Hepatocyte (in vitro differentiated cells): ENCODE measurements around the gene ARFGEF3. TPM values are rescaled to one million over a fixed set of nuclear protein-coding genes. Genes with fewer than 3 reads are reported as not detected.

Experiments
- DNase-seq: peaks from one replicate; pipeline ENCODE4 v3.0.0-alpha.2; 2016; ENCODE audit warnings: low spot score
- H2AFZ ChIP-seq: fragments of 200-600 bp; sonication (generic); 2 replicates; pipeline ENCODE4 v1.6.0; 2016; ENCODE audit warnings: antibody characterized with exemption, mild to moderate bottlenecking
- H3K27ac ChIP-seq: fragments of 200-600 bp; sonication (generic); 2 replicates; pipeline ENCODE4 v1.5.1; 2016; ENCODE audit warnings: mild to moderate bottlenecking
- H3K27me3 ChIP-seq: fragments of 200-600 bp; sonication (generic); 2 replicates; pipeline ENCODE4 v1.6.1; 2016
- H3K36me3 ChIP-seq: fragments of 200-600 bp; sonication (generic); replicated peaks from 2 replicates; pipeline ENCODE4 v1.5.1; 2016; ENCODE audit warnings: low read depth; ENCODE audit not compliant: insufficient read depth
- H3K4me1 ChIP-seq: fragments of 200-600 bp; sonication (generic); 2 replicates; pipeline ENCODE4 v1.5.1; 2016; ENCODE audit warnings: mild to moderate bottlenecking, moderate library complexity; ENCODE audit not compliant: insufficient read depth
- H3K4me2 ChIP-seq: fragments of 200-600 bp; sonication (generic); 2 replicates; pipeline ENCODE4 v1.6.0; 2016
- H3K4me3 ChIP-seq: fragments of 200-600 bp; sonication (generic); 2 replicates; pipeline ENCODE4 v1.5.1; 2016; ENCODE audit warnings: mild to moderate bottlenecking
- H3K79me2 ChIP-seq: fragments of 200-600 bp; sonication (generic); 2 replicates; pipeline ENCODE4 v1.6.0; 2017; ENCODE audit warnings: mild to moderate bottlenecking
- H3K9me2 ChIP-seq: fragments of 200-600 bp; sonication (generic); replicated peaks from 2 replicates; pipeline ENCODE4 v1.6.0; 2017; ENCODE audit warnings: mild to moderate bottlenecking; ENCODE audit not compliant: insufficient read depth
- H3K9me3 ChIP-seq: fragments of 200-600 bp; sonication (generic); 2 replicates; pipeline ENCODE4 v1.5.1; 2016; ENCODE audit warnings: low read depth, mild to moderate bottlenecking
- H4K20me1 ChIP-seq: fragments of 200-600 bp; sonication (generic); 2 replicates; pipeline ENCODE4 v1.6.0; 2016; ENCODE audit warnings: mild to moderate bottlenecking; ENCODE audit not compliant: insufficient read depth, poor library complexity, severe bottlenecking
- CTCF ChIP-seq: fragments of 200-600 bp; sonication (generic); IDR thresholded peaks from 2 replicates; pipeline ENCODE4 v1.5.1; 2016; ENCODE audit warnings: antibody characterized with exemption, mild to moderate bottlenecking; ENCODE audit not compliant: poor library complexity
- EZH2 ChIP-seq: fragments of 200-600 bp; sonication (generic); IDR thresholded peaks from 2 replicates; pipeline ENCODE4 v1.6.1; 2016; ENCODE audit warnings: antibody characterized with exemption, mild to moderate bottlenecking, borderline replicate concordance
- EZH2phosphoT487 ChIP-seq: fragments of 200-600 bp; sonication (generic); IDR thresholded peaks from one replicate; pipeline ENCODE4 v1.6.1; 2018; ENCODE audit warnings: antibody characterized with exemption, mild to moderate bottlenecking, low read depth, moderate library complexity; ENCODE audit not compliant: unreplicated experiment, severe bottlenecking
- WGBS: methylation state at CpG from one replicate; pipeline ENCODE4 v1.1.6; 2016; ENCODE audit warnings: low lambda C conversion rate; ENCODE audit errors: missing lambda C conversion rate; 5-methylcytosine and 5-hydroxymethylcytosine counted together
- polyA plus RNA-seq: library from polyadenylated mRNA; unstranded; fragments of >200 nt; fragmentation: Nextera tagmentation; extraction: Ambion mirVana; gene quantifications from 2 replicates; pipeline ENCODE4 v1.2.1, GENCODE V29; 2016
- total RNA-seq: library from RNA; depleted of rRNA; stranded (reverse); fragments of >200 nt; gene quantifications from 2 replicates; pipeline ENCODE4 v1.2.3, GENCODE V29; 2014

The ARFGEF3 gene
- total and polyA plus RNA-seq, 2 experiments from 2014 or later = 0.83 to 3.9 TPM

- Histone ChIP-seq H3K79me2 (no peaks in the 10 kb centered on the region), H3K9me2 (no peaks in the 10 kb centered on the region), H3K4me2 (no peak overlapping the region), H3K9me3 (no peaks in the 10 kb centered on the region), H3K27ac (no peak overlapping the region), H3K4me1 (no peaks in the 10 kb centered on the region), H3K27me3 (no peaks in the 10 kb centered on the region), H4K20me1 (no peaks in the 10 kb centered on the region), H3K36me3 (no peaks in the 10 kb centered on the region), H2AFZ (no peak overlapping the region), H3K4me3 (no peak overlapping the region)
- no peak for DNase-seq
- WGBS = 79% methylated on average over 1 of the region's 1 CpG
- no peak for TF ChIP-seq EZH2phosphoT487
Measured at GRCh38 chr6:138339024-138339423, 177.3 kb downstream of the ARFGEF3 start.

- Histone ChIP-seq H2AFZ (no peak overlapping the region), H3K4me3 (no peak overlapping the region), H3K9me2 (no peaks in the 10 kb centered on the region), H3K9me3 (no peaks in the 10 kb centered on the region), H3K4me1 (no peaks in the 10 kb centered on the region), H3K79me2 (no peaks in the 10 kb centered on the region), H3K36me3 (no peaks in the 10 kb centered on the region), H3K27ac (no peak overlapping the region), H3K4me2 (no peak overlapping the region), H3K27me3 (no peaks in the 10 kb centered on the region), H4K20me1 (no peaks in the 10 kb centered on the region)
- no peak for DNase-seq
- no peak for TF ChIP-seq EZH2
- TF ChIP-seq CTCF = no peak
- no peak for TF ChIP-seq EZH2phosphoT487
- 90% methylated on average over 1 of the region's 1 CpG for WGBS
Measured at GRCh38 chr6:138341176-138341575, 179.4 kb downstream of the ARFGEF3 start.

- no peaks in the 10 kb centered on the region for H3K9me3 ChIP-seq
- TF ChIP-seq CTCF = no peak
- no peak for TF ChIP-seq EZH2phosphoT487
- no peak for TF ChIP-seq EZH2
- no peak for DNase-seq
- H2AFZ ChIP-seq = no peak overlapping the region
- H3K4me3 ChIP-seq = no peak overlapping the region
- H3K36me3 ChIP-seq = no peaks in the 10 kb centered on the region
- H3K9me2 ChIP-seq = no peaks in the 10 kb centered on the region
- no peak overlapping the region for H3K4me2 ChIP-seq
- no peak overlapping the region for H3K27ac ChIP-seq
- H3K79me2 ChIP-seq = no peaks in the 10 kb centered on the region
- no peaks in the 10 kb centered on the region for H3K4me1 ChIP-seq
- H4K20me1 ChIP-seq = no peaks in the 10 kb centered on the region
- no peaks in the 10 kb centered on the region for H3K27me3 ChIP-seq
Measured at GRCh38 chr6:138343112-138343511, 181.4 kb downstream of the ARFGEF3 start.

GRCh38 chr6:138345565-138346285 is 184.0 kb downstream of the ARFGEF3 start:
- H3K36me3 ChIP-seq = no peaks in the 10 kb centered on the region
- H3K9me3 ChIP-seq = no peaks in the 10 kb centered on the region
- H4K20me1 ChIP-seq = no peaks in the 10 kb centered on the region
- WGBS = 78% methylated on average over 2 of the region's 2 CpGs
- H3K9me2 ChIP-seq = no peaks in the 10 kb centered on the region
- H3K4me3 ChIP-seq = no peak overlapping the region
- no peaks in the 10 kb centered on the region for H3K4me1 ChIP-seq
- no peak for DNase-seq
- no peak overlapping the region for H3K4me2 ChIP-seq
- H3K27ac ChIP-seq = no peak overlapping the region
- no peaks in the 10 kb centered on the region for H3K79me2 ChIP-seq
- no peak overlapping the region for H2AFZ ChIP-seq
- no peaks in the 10 kb centered on the region for H3K27me3 ChIP-seq
- TF ChIP-seq EZH2phosphoT487 (no peak), EZH2 (no peak), CTCF (no peak)
